Activated T-cell treated with anti-CD3 and anti-CD28 coated beads for 48 hours (primary cell): ENCODE measurements around the gene FZD8.

Experiments
- DNase-seq: peaks from one replicate; pipeline ENCODE4 v3.0.0-alpha.2; 2020; ENCODE audit warnings: low read depth

Gene FZD8

DNA sequence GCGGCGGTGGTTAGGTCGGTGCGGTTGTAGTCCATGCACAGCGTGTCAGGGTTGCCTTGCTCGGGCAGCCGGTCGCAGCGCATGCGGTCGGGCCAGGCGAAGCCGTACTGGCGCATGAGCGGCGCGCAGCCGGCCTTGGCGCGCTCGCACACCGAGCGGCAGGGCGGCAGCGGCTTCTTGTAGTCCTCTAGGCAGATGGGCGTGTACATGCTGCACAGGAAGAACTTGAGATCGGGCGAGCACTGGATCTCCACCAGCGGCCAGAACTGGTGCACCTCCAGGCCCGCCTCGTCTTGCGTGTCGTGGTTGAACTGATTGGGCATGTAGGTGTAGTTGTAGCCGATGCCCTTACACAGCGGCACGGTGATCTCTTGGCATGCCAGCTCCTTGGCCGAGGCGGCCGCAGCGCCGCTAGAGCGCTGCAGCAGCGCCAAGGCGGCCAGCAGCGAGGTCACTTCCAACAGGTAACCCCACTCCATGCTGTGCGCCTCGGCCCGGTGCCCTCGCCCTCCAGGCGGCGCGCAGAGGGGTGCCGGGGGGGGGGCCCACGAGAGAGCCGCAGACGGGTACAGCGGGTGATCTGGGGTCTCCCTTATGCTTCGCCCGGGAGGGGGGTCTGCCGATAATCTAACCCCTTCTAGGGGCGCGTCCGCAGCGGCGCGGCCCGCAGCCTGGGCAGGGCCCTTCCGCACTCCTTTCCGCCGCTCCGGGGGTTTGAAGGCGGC is 983 bp downstream of the FZD8 start:
- peak; percentile 57 for DNase-seq

DNA sequence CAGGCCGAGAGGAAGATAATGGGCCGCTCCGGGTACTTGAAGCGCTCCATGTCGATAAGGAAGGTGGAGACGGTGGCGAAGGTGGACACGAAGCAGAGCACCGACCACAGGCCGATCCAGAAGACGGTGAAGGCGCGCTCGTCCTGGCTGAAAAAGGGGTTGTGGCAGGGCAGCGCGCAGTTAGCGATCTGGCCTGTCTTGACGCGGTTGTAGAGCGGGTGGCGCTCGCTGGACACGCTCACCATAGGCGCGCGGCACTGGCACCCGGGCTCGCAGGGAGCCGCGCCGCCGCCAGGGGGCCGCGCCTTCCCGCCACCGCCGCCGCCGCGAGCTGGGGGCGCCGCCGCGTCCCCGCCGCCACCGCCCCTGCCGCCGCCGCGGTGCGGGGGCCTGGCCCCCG is 1.6 kb downstream of the FZD8 start:
- peak; percentile 45 for DNase-seq

DNA sequence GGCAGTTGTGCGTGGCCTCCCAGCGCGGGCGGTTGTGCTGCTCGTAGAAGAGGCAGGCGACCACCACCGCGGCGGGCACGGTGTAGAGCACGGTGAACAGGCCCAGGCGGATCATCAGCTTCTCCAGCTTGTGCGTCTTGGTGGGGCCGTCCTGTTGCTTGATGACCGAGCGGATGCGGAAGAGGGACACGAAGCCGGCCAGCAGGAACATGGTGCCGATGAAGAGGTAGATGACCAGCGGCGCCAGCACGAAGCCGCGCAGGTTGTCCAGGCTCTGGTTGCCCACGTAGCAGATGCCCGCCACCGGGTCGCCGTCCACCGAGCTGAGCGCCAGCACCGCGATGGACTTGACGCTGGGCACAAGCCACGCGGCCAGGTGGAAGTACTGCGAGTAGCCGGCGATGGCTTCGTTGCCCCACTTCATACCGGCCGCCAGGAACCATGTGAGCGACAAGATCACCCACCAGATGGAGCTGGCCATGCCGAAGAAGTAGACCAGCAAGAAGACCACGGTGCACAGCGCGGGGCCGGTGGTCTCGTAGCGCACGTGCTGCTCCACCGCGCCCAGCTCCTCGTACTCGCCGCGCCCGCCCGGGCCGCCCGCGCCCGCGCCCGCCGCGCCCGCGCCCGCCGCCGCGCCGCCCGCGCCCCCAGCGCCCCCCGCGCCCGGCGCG is 2.2 kb downstream of the FZD8 start:
- peak; percentile 3 for DNase-seq

DNA sequence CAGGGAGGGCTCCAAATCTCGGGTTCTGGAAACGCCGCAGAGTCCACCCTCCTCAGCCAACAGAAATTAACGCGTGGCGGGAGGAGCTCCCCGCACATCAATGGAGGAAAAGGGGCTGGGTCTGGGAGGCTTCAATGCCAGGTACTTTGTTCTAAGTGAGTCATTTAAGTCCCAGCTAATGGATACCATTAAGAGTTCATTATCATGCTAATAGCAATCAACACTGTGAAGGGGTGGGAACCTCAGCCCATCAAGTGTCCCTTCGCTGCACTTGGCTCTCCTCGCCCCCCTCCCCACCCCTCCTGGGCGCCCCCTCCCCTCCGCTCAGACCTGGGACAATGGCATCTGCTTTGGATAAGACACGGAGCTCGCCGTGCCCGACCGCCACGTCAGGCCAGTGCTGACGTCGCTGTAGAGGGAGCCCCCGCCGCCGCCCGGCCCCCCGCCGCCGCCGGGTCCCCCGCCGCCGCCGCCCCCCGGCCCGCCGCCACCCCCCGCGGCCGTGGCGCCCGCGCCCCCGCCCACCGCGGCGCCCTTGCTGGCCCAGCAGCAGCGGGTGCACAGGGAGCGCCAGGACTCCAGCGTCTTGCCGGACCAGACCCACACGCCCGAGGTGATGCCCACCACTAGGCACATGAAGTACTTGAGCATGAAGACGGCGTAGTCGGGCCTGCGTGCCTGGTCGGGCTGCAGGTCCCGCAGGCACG is 2.9 kb downstream of the FZD8 start:
- peak; percentile 5 for DNase-seq

DNA sequence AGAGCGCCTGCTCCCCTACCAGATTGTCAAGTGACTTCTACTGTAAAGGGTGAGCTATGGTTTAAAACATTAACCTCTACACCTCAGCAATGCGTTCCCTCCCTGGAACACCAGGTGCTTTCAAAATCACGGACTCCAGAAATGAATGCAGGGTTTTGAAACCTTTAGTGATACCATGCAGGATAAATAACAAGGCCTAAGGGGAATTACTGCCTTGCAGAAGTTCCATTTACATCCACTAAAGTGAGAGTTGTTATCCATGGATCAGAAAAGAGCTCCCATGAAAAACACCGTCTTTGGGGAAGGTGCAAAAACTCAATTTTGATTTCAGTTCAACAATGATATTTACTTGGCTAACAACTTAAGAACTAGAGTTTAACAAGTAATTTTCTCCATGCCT is 4.0 kb downstream of the FZD8 start:
- DNase-seq = no peak

DNA sequence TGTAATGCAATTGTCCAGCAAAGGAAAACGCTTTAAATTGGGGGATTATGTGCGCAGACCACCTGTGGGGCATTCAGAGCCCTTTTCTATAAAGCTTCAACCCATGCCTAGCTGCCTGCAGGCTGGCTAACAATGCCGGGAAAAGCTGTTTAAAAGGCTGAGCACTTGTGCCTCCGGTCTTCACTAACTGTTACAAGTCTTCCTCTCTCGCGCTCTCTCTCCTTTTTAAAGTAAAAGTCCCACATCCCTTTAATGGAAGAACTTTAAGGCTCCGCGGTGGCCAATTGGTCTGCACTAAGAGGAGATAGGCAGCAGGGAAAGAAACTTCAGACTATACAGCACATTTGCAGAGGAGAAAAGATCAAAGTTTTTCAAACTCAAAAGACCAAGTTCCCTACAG is 4.6 kb downstream of the FZD8 start:
- no peak for DNase-seq

DNA sequence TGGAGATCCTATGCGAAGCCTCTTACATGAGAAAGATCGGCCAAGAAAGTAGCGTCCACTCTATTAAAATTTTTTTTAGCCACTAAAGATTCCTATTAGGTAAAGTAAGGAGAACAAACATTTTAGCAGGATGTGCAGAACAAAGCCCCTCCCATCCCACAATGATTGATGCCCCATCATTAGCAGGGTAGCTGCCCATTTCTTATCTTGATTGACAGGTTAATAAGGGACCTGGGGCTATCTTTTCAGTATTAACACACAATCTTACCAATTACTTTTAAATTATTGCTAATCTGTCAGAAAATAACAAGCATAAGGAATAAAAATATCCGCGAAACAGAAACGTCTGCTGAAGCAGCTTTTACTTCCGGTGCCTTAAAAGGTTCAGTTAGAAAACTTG is 5.1 kb downstream of the FZD8 start:
- no peak for DNase-seq

DNA sequence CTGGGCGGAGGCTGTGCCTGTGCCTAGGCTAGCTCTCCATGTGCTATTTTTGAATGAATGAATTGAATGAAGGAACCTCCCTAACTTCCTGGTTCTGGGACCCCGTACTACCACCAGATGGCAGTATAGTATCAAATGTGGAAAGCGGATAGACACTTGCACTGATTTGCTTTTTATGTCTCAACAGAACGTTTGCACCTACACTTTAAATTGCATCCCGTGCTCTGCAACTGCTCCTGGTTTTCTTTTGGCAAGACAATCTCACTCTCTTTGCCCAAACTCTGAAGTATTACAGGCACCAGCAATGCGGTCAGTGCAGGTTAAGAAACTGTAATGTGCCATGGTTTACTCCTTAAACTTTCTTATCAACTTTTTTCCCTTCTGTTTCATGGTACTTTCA is 6.5 kb downstream of the FZD8 start:
- peak; percentile 6 for DNase-seq

DNA sequence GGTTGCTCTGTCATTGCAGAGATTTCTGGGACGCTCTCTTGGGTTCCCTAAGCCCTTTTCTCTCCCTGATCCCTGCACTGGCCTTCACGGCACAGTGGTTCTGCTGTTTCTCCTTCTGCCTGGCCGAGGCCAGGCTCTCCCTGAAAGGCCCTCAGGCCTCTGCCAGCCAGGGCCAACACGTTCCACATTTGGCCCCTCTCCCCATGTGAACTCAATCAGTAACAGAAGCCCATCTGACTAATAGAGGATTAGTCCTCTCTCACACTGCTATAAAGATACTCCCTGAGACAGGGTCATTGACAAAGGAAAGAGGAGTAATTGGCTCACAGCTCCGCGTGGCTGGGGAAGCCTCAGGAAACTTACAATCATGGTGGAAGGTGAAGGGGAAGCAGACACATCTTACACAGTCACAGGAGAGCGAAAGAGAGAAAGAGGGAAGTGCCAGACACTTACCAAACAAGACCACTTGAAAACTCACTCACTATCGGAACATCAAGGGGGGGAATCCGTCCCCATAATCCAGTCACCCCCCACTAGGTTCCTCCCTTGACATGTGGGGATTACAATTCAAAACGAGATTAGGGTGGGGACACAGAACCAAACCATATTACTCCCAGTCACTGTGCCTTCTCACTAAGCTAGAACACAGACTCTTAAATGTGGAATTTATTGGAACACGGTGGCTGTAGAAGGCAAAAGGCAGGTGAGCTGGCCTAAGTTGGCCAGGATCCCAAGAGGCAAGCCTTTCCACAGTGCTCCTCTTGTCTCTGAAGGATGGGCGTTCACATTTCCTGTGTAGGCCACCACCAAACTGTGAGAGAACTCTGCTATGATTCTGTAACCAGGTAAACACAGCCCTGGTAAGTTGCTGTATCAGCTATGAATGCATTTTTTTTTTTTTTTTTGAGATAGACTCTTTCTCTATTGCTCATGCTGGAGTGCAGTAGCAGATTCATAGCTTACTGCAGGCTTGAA is 8.8 kb downstream of the FZD8 start:
- no peak for DNase-seq

DNA sequence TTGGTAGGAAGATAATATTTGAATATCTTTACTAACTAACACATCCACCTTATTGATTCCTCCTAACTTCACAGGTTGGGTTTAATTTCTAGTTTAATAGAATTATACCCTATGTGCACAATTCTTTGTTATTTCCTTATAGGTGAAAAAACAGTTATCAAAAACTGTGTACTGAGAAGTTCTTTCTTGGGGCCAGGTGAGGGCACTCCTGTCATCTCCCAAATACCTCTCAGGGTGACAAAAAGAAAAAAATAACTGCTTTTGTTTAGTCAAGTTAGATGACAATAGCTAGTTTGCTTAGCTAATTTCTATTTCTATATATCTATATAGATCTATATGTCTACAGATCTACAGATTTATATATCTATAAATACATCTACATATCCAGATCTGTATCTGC is 10.1 kb downstream of the FZD8 start:
- DNase-seq = no peak

DNA sequence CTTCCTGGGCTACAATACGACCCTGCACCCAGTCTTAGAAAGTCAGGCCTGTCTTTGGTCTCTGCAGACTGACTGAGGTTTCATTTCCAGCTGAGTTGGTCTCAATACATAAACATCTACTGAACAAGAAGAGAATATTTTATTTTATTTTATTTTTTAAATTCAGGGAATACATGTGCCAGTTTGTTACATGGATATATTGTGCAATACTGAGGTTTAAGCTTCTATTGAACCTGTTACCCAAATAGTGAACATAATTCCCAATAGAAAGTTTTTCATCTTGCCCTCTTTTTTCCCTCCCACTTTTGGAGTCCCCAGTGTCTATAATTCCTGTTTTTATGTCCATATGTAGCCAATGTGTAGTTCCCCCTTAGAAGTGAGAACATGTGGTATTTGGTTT is 10.7 kb downstream of the FZD8 start:
- DNase-seq = no peak

DNA sequence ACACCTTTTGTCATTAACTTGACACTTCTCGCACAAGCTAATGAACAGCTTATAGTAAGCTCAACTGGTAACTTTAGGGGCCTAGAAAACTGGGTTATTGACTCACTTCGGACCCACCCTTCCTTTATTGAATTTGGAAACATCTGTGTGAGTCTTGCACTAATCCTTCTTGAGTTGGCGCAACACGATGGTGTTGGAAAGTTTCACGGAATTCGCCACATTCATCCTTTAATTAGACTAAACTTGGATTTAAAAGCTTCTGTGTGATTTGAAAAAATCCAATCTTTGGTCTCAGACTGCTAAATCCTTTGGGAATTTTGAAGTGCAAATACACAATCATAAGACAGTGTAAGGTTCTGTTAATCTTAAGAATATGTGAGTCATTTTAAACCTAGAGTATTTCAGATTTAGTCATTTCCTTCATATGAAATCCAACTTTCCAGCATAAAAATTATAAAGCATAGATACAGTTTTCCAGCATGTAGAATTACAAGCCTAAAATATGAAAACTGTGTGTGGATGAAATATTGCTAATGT is 15.1 kb downstream of the FZD8 start:
- DNase-seq = no peak

DNA sequence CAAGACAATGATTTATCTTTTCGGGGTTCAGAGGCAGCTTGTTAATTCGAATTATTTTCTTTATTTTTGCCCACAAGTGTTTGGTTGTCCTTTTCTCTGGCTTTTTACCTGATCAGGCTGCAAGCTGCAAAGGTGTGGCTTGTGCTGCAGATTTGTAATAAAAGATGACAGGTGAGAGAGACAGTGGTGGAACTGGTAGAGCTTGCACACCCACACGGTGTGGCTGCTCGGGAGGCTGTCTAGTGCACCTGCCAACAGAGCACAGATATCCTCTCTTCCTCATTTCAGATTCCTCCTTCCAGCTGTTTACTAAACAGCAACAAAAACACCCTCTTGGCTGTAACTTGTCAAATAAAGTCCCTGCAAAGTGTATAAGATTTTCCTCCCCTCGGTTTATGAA is 27.8 kb downstream of the FZD8 start:
- no peak for DNase-seq

DNA sequence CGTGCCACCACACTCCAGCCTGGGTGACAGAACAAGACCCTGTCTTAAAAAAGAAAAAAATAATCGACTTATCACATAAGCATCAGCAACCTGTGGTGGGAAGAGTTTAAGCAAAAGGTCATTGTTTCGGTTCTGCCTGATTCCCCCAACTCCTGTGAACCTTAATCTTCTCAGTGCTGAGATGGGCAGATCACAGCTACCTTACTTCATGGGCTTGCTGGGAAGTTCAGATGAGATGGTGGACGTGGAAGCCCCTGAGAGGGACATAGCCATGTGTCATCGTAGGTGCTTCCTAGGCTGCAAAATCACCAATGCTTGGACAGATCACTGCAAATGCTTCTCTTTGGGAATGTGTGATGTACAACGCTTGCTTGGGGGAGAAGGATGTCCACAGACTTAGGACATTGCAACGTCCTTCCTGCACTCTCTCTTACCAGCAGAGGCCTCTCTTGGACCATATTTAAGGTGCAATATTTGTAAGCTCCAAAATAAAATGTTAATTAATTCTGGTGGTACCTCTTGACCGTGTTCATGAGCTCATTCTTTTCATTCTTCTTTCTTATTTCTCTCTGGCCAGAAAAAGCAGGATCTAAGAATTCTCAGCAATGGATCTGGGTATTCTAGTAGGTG is 28.4 kb downstream of the FZD8 start:
- DNase-seq = no peak

DNA sequence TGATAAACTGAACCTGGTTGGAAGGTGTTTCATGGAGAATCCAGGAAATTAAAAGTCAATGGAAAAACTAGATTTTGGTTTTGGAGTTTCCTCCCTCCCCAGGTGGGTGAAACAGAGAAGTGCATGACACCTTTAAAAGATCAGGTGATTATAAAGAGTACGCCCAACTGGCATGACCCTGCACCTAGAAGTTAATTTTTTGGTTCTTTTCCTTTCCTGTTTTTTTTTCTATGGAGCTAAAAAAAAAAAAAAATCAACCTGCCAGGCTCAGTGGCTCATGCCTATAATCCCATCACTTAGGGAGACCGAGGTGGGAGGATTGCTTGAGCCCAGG is 29.0 kb downstream of the FZD8 start:
- no peak for DNase-seq

DNA sequence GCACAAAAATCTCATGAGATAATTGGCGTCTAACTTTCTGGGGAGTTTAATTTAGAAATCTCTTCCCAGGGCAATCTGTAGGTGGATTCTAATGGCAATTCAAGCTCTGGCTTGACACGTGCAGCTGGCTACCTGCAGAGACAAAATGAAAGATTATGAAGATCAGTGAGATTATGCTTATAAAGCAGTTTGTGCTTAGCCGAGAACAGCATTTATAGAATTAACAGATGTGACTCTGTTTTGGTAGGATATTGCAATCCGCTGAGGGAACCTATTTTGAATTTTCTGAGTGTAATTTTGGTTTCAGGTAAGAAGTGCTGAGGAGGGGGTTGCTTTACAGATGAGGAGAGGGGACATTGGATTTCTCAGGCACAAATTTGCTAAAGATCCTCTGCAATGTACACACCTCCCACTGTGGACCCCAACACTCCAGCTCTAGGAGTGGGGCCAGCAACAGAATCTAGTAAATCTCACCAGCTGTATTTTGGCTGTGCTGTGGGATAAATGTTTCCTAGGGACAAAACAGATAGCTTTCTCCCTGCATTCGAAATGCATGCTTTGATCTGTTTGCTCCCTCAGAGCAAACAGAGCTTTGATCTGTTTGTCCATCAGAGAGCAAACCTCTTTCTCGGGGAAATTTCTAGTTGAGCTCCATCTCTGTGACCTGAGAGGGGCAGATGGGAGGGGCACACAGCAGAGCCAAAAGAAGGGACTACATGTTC is 29.6 kb downstream of the FZD8 start:
- no peak for DNase-seq

DNA sequence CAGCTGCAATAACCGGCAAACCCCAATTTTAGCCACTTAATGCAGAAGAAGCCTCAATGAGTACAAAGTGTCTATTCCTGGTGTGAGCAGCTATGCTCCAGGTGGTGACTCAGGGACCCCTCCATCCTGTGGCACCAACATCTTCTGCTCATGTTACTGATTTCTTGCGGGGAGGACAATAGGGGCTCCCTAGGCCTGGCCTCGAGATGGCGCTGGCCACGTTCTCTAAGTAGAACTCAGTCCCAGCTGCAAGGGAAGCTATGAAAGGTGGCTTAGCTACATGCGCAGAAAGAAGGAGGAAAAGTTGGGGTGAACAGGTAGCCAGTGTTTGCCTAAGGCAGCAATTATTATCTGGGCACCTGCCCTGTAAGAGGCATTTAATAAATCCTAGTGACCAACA is 30.3 kb downstream of the FZD8 start:
- DNase-seq = no peak

DNA sequence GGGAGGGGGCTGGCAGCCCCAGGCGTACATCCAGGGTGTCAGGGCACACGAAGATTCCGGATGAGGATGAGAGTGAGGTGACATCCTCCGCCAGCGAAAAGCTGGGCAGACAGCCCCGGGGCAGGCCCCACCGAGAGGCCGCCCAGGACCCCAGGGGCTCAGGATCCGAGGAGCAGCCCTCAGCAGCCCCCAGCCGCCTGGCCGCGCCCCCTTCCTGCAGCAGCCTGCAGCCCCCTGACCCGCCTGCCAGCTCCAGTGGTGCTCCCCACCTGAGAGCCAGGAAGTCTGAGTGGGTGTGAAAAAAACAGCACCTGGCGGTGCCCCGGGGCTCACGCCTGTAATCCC is 33.8 kb downstream of the FZD8 start:
- no peak for DNase-seq

DNA sequence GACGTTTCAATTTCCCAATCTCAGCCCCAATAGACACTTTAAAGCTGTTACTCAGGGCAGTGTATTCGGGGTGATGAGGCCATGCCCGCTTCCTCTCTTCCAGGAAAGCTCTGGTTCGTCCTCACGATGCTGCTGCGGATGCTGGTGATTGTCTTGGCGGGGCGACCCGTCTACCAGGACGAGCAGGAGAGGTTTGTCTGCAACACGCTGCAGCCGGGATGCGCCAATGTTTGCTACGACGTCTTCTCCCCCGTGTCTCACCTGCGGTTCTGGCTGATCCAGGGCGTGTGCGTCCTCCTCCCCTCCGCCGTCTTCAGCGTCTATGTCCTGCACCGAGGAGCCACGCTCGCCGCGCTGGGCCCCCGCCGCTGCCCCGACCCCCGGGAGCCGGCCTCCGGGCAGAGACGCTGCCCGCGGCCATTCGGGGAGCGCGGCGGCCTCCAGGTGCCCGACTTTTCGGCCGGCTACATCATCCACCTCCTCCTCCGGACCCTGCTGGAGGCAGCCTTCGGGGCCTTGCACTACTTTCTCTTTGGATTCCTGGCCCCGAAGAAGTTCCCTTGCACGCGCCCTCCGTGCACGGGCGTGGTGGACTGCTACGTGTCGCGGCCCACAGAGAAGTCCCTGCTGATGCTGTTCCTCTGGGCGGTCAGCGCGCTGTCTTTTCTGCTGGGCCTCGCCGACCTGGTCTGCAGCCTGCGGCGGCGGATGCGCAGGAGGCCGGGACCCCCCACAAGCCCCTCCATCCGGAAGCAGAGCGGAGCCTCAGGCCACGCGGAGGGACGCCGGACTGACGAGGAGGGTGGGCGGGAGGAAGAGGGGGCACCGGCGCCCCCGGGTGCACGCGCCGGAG is 34.4 kb downstream of the FZD8 start:
- no peak for DNase-seq

DNA sequence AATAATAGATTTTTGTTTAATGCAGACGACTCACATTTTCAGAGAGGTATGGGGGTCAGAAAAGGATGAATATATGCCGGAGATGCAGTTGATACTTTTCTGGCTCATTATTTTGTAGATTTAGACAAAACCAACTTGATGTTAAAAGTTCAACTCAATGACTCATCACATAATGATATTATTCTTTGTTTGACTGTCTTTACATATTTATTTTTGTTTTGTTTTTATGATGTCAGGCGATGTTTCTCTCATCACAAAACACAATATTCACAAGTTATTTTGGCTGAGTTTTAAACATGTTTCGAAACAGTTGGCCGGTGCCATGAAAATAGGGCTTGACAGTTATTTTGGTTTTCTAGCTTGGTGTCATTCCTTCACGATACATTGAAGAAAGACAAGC is 35.7 kb downstream of the FZD8 start:
- DNase-seq = no peak
